ENCODE measurements around the gene DFFB. TPM values are rescaled to one million over a fixed set of nuclear protein-coding genes. Genes with fewer than 3 reads are reported as not detected.

The DFFB gene
- total and polyA plus RNA-seq, 2 of the 13 experiments (the other 11 are each of a cell fraction or from before 2014, with no cell fraction given), result 4.6 to 9.3 TPM

DNA sequence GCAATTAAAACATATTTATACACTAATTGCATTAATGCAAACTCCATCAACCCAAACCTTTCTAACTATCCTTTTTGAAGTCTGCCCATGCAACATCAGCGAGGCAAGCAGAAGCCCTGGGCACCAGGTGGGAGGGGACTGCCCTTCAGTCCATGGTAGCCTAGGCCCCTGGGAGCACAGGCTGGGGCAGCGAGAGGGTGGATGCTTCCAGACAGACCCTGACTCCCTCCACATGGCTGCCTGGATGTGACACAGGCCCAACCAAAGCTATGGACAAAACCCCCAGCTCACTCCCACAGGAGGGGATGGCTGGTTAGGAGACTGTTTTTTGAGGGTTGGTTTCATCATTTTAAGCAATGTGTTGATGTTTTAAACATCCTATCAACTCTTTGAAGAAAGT is 43.2 kb upstream of the DFFB start (continued):
- TF ChIP-seq, protein P1, sequence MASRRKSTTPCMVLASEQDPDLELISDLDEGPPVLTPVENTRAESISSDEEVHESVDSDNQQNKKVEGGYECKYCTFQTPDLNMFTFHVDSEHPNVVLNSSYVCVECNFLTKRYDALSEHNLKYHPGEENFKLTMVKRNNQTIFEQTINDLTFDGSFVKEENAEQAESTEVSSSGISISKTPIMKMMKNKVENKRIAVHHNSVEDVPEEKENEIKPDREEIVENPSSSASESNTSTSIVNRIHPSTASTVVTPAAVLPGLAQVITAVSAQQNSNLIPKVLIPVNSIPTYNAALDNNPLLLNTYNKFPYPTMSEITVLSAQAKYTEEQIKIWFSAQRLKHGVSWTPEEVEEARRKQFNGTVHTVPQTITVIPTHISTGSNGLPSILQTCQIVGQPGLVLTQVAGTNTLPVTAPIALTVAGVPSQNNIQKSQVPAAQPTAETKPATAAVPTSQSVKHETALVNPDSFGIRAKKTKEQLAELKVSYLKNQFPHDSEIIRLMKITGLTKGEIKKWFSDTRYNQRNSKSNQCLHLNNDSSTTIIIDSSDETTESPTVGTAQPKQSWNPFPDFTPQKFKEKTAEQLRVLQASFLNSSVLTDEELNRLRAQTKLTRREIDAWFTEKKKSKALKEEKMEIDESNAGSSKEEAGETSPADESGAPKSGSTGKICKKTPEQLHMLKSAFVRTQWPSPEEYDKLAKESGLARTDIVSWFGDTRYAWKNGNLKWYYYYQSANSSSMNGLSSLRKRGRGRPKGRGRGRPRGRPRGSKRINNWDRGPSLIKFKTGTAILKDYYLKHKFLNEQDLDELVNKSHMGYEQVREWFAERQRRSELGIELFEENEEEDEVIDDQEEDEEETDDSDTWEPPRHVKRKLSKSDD (CRISPR knock-in tag; IDR thresholded peaks at IDR 0.05; ENCODE audit: low read depth), result no peak
- TF ChIP-seq FOSL1 (CRISPR knock-in tag; IDR thresholded peaks at IDR 0.05; ENCODE audit: borderline replicate concordance), result no peak

DNA sequence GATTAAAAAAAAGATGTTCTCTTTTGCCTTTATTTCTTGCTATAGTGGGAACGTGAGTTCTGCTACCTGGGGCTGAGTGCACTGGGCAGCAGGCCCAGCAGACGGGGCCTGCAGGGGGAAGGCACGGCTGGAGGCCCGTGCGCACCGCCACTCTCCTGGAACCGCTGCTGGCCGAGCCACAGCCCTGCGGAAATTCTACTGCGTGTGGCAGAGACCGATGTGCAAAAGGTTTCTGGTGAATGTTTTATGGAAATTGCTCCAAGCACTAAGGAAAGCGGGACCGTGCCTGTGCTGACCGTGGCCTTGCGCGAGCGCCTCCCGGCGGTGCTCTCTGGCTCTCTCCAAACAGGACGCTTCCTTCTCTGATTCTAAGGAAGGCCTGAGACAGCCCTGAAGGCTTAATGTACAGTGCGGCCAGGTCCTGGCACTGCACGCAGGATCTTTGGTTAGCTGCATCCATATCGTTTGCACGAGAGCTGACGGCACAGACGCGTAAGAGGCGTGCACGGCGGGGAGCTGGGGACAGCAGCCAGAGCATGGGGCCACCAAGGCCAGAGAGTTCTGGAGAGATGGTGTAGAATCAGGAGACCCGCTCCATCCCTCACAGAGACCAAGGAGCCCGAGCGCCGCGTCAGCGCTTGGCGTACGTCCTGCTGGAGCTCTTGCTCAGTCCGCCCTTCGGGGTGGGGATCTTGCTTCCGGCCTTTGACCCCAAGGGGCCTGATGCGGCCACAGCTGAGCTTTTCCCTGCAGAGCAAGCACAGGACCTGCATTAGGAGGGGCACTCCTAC is 42.3 kb upstream of the DFFB start:
- Histone ChIP-seq H4K20me1 (ENCODE audit: insufficient read depth, low read length) (no peaks in the 10 kb centered on the region), H2AFZ (ENCODE audit: low read length) (no peak overlapping the region), H3K27ac (ENCODE audit: extremely low read length, insufficient read depth, low read length) (no peak overlapping the region), H3K27me3 (ENCODE audit: control insufficient read depth in 1 of 2, insufficient read depth in 2 of 2, low read length in 2 of 2) (no peaks in the 10 kb centered on the region), H3K36me3 (replicated peaks in 1 of 2; ENCODE audit: control insufficient read depth in 1 of 2, insufficient read depth in 2 of 2, low read length in 2 of 2) (peaks cover 1 to 7% of the 10 kb centered on the region in 2 experiments; a peak in 2 of 5 replicates), H3K79me2 (ENCODE audit: insufficient read depth, low read length) (no peaks in the 10 kb centered on the region), H3K9me3 (ENCODE audit: low read length) (no peaks in the 10 kb centered on the region), H3K4me3 (replicated peaks in 1 of 3; ENCODE audit: insufficient read depth in 1 of 3, low read depth in 2 of 3, low read length in 3 of 3) (no peak overlapping the region), H3K4me1 (ENCODE audit: insufficient read depth, low read length) (peaks cover 13% of the 10 kb centered on the region), H3K9ac (ENCODE audit: insufficient read depth, low read depth, low read length) (no peak overlapping the region), H3K4me2 (ENCODE audit: low read depth, low read length) (no peak overlapping the region)
- intact Hi-C loops (cut with micrococcal nuclease; ENCODE audit: unreplicated experiment) (no loop called here), in situ Hi-C loops (cut with HindIII; ENCODE audit: extremely low pct_ligation_motif_present, low pct_unique_long_range_greater_than_20kb) (no loop called here)
- POLR2A ChIA-PET, result no interaction called here
- FAIRE-seq (no peak), ATAC-seq (no peak), DNase-seq (ENCODE audit: low spot score) (no peak)
- CTCF ChIA-PET (ENCODE audit: low intra/inter-chr PET ratio, low total read pairs), result no interaction called here
- TF ChIP-seq ZNF891 (CRISPR knock-in tag; IDR thresholded peaks at IDR 0.05) (no peak), KMT2A (CRISPR knock-in tag; IDR thresholded peaks at IDR 0.05) (no peak), HOXA9 (CRISPR knock-in tag; IDR thresholded peaks at IDR 0.05; ENCODE audit: borderline replicate concordance) (no peak), ZNF709 (CRISPR knock-in tag; IDR thresholded peaks at IDR 0.05) (no peak), ZNF468 (CRISPR knock-in tag; IDR thresholded peaks at IDR 0.05) (no peak), PLRG1 (conservative IDR thresholded peaks at IDR 0.05) (no peak), TEAD2 (CRISPR knock-in tag; IDR thresholded peaks at IDR 0.05) (no peak)
- TF ChIP-seq, protein P2, sequence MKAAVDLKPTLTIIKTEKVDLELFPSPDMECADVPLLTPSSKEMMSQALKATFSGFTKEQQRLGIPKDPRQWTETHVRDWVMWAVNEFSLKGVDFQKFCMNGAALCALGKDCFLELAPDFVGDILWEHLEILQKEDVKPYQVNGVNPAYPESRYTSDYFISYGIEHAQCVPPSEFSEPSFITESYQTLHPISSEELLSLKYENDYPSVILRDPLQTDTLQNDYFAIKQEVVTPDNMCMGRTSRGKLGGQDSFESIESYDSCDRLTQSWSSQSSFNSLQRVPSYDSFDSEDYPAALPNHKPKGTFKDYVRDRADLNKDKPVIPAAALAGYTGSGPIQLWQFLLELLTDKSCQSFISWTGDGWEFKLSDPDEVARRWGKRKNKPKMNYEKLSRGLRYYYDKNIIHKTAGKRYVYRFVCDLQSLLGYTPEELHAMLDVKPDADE (CRISPR knock-in tag; IDR thresholded peaks at IDR 0.05), result no peak
- TF ChIP-seq, protein P3, sequence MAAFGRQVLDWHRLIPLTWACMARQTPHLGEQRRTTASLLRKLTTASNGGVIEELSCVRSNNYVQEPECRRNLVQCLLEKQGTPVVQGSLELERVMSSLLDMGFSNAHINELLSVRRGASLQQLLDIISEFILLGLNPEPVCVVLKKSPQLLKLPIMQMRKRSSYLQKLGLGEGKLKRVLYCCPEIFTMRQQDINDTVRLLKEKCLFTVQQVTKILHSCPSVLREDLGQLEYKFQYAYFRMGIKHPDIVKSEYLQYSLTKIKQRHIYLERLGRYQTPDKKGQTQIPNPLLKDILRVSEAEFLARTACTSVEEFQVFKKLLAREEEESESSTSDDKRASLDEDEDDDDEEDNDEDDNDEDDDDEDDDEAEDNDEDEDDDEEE (CRISPR knock-in tag; IDR thresholded peaks at IDR 0.05), result no peak
- 92% methylated on average over 41 of the region's 42 CpGs for WGBS (ENCODE audit: low lambda C conversion rate)
- no TSS peak for BruUV-seq (replicated peaks)

All from HepG2 (cell line).